ENCODE measurements around the gene TSGA10IP.

- TF ChIP-seq, protein P1, sequence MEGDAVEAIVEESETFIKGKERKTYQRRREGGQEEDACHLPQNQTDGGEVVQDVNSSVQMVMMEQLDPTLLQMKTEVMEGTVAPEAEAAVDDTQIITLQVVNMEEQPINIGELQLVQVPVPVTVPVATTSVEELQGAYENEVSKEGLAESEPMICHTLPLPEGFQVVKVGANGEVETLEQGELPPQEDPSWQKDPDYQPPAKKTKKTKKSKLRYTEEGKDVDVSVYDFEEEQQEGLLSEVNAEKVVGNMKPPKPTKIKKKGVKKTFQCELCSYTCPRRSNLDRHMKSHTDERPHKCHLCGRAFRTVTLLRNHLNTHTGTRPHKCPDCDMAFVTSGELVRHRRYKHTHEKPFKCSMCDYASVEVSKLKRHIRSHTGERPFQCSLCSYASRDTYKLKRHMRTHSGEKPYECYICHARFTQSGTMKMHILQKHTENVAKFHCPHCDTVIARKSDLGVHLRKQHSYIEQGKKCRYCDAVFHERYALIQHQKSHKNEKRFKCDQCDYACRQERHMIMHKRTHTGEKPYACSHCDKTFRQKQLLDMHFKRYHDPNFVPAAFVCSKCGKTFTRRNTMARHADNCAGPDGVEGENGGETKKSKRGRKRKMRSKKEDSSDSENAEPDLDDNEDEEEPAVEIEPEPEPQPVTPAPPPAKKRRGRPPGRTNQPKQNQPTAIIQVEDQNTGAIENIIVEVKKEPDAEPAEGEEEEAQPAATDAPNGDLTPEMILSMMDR (conservative IDR thresholded peaks at IDR 0.05; ENCODE audit: low read length): no peak
- no peak for TF ChIP-seq EZH2phosphoT487 (IDR thresholded peaks at IDR 0.05; ENCODE audit: borderline replicate concordance, low read depth, low read length)
These were observed 770 bp downstream of the TSGA10IP start for GRCh38 chr11:65945941-65946558.
